ENCODE results near the gene FXYD7. TPM values are rescaled to one million over a fixed set of nuclear protein-coding genes. Genes with fewer than 3 reads are reported as not detected.

The FXYD7 gene
- total and polyA plus RNA-seq, 9 of the 15 experiments (the other 6 are each of a cell fraction or from before 2014, with no cell fraction given) = 0.10 to 0.80 (median 0.31) TPM; not detected in 3

- peaks cover 0 to 10% of the 10 kb centered on the region in 2 experiments; a peak in 1 of 5 replicates for H3K27me3 ChIP-seq (ENCODE audit: control insufficient read depth in 2 of 2, insufficient read depth in 2 of 2, low read length in 2 of 2)
- H3K27ac ChIP-seq (ENCODE audit: extremely low read depth, low read depth, low read length) = no peak overlapping the region
- FAIRE-seq (no peak), DNase-seq (ENCODE audit: extremely low read depth in 1 of 4, low spot score in 3 of 4) (no peak), ATAC-seq (no peak)
- no peaks in the 10 kb centered on the region for H3K79me2 ChIP-seq (ENCODE audit: control insufficient read depth, insufficient read depth, low read length)
- POLR2A ChIA-PET = interaction anchor here (0.6 to 0.7 kb wide), 2 partner anchors 17 to 376 kb away, joined by 3 to 4 read pairs; no protein-coding TSS in a partner anchor
- H3K9me1 ChIP-seq (ENCODE audit: control insufficient read depth, insufficient read depth, low read length) = no peaks in the 10 kb centered on the region
- CTCF ChIA-PET (ENCODE audit: low intra/inter-chr PET ratio) = no interaction called here
- WGBS (ENCODE audit: insufficient coverage, low coverage, missing lambda C conversion rate) = 74% methylated on average over 18 of the region's 19 CpGs
- no TSS peak for BruUV-seq (replicated peaks)
- no peaks in the 10 kb centered on the region for H3K36me3 ChIP-seq (ENCODE audit: control insufficient read depth, insufficient read depth, low read length)
- TF ChIP-seq ZBTB7A (IDR thresholded peaks at IDR 0.05; ENCODE audit: borderline replicate concordance, control insufficient read depth, low read depth, low read length) (0 out of 2 replicates have a peak, but pooled peaks have one; percentile 17), L3MBTL2 (IDR thresholded peaks at IDR 0.05) (no peak)
- intact Hi-C loops (cut with micrococcal nuclease) (no loop called here), in situ Hi-C loops (cut with MboI) (loop anchor here (5.0 kb wide), 1 partner anchor 58 kb away; no protein-coding TSS in a partner anchor)
- peak overlapping the region; percentile 92; the same call in 1 of the 2 replicates for H3K4me2 ChIP-seq (ENCODE audit: insufficient read depth, low read length)
- H3K9me3 ChIP-seq (replicated peaks; ENCODE audit: control insufficient read depth, insufficient read depth, low read depth, low read length) = no peaks in the 10 kb centered on the region
- H3K9ac ChIP-seq (ENCODE audit: insufficient read depth in 1 of 2, low read depth in 2 of 2, low read length in 2 of 2) = peak overlapping the region in 1 of 2 experiments; percentile 59; a peak in 2 of 4 replicates
- H4K20me1 ChIP-seq (replicated peaks; ENCODE audit: control insufficient read depth, insufficient read depth, low read length) = no peaks in the 10 kb centered on the region
- H3K4me1 ChIP-seq (replicated peaks in 1 of 2; ENCODE audit: control insufficient read depth in 2 of 2, insufficient read depth in 2 of 2, low read length in 2 of 2) = peaks cover 8 to 34% of the 10 kb centered on the region in 2 experiments; a peak in 4 of 5 replicates
- no peak overlapping the region for H3K4me3 ChIP-seq
- H2AFZ ChIP-seq (ENCODE audit: low read depth, low read length) = peak overlapping the region; percentile 99; the same call in 1 of the 2 replicates
Observed at GRCh38 chr19:35125270-35125717, 17.8 kb upstream of the FXYD7 start.

GRCh38 chr19:35125749-35126623, 17.1 kb upstream of the FXYD7 start:
- H2AFZ ChIP-seq (ENCODE audit: low read depth, low read length) = no peak overlapping the region
- peak overlapping the region in 1 of 2 experiments; percentile 13; a peak in 2 of 4 replicates for H3K9ac ChIP-seq (ENCODE audit: insufficient read depth in 1 of 2, low read depth in 2 of 2, low read length in 2 of 2)
- POLR2A ChIA-PET = interaction anchor here (0.6 kb wide), 1 partner anchor 188 kb away, joined by 3 read pairs; no protein-coding TSS in a partner anchor
- CTCF ChIA-PET (ENCODE audit: low intra/inter-chr PET ratio) = no interaction called here
- H3K4me3 ChIP-seq = no peak overlapping the region
- no peaks in the 10 kb centered on the region for H3K9me1 ChIP-seq (ENCODE audit: control insufficient read depth, insufficient read depth, low read length)
- FAIRE-seq (no peak), ATAC-seq (no peak), DNase-seq (ENCODE audit: extremely low read depth in 1 of 4, low spot score in 3 of 4) (no peak)
- in situ Hi-C loops (cut with MboI) (loop anchor here (5.0 kb wide), 1 partner anchor 59 kb away; no protein-coding TSS in a partner anchor), intact Hi-C loops (cut with micrococcal nuclease) (no loop called here)
- H3K79me2 ChIP-seq (ENCODE audit: control insufficient read depth, insufficient read depth, low read length) = no peaks in the 10 kb centered on the region
- no peak overlapping the region for H3K27ac ChIP-seq (ENCODE audit: extremely low read depth, low read depth, low read length)
- H4K20me1 ChIP-seq (replicated peaks; ENCODE audit: control insufficient read depth, insufficient read depth, low read length) = no peaks in the 10 kb centered on the region
- peaks cover 8 to 34% of the 10 kb centered on the region in 2 experiments; a peak in 4 of 5 replicates for H3K4me1 ChIP-seq (replicated peaks in 1 of 2; ENCODE audit: control insufficient read depth in 2 of 2, insufficient read depth in 2 of 2, low read length in 2 of 2)
- no peak overlapping the region for H3K4me2 ChIP-seq (ENCODE audit: insufficient read depth, low read length)
- no peaks in the 10 kb centered on the region for H3K36me3 ChIP-seq (ENCODE audit: control insufficient read depth, insufficient read depth, low read length)
- TF ChIP-seq ZNF347 (CRISPR knock-in tag; IDR thresholded peaks at IDR 0.05; ENCODE audit: low read depth) (no peak), ZNF449 (CRISPR knock-in tag; IDR thresholded peaks at IDR 0.05) (no peak), POLR3A (IDR thresholded peaks at IDR 0.05; ENCODE audit: borderline replicate concordance, extremely low read depth, insufficient read depth, insufficient read length) (no peak), PRPF4 (IDR thresholded peaks at IDR 0.05; ENCODE audit: insufficient read depth, low read depth, low read length, poor library complexity, severe bottlenecking) (no peak)
- WGBS (ENCODE audit: insufficient coverage, low coverage, missing lambda C conversion rate) = 72% methylated on average over 22 of the region's 35 CpGs
- no peaks in the 10 kb centered on the region for H3K9me3 ChIP-seq (replicated peaks; ENCODE audit: control insufficient read depth, insufficient read depth, low read depth, low read length)
- no TSS peak for BruUV-seq (replicated peaks)
- H3K27me3 ChIP-seq (ENCODE audit: control insufficient read depth in 2 of 2, insufficient read depth in 2 of 2, low read length in 2 of 2) = peaks cover 2 to 11% of the 10 kb centered on the region in 2 experiments; a peak in 2 of 5 replicates
